Thyroid gland (tissue), 4 donors: ENCODE data around the gene ATXN7L2. TPM values are rescaled to one million over a fixed set of nuclear protein-coding genes. Genes with fewer than 3 reads are reported as not detected.

Experiments used
- DNase-seq, 2 donors: peaks; one replicate each; pipeline ENCODE4 v3.0.0-alpha.2; 2019
- H3K27ac ChIP-seq, 3 donors: fragments of 200-600 bp; sonication (generic); 1 replicate in 2 of 3; 2 replicates in 1 of 3; pipeline ENCODE4 v1.5.1; 2016 to 2019; ENCODE audit warnings: mild to moderate bottlenecking in 1 of 3, moderate library complexity in 1 of 3
- H3K27me3 ChIP-seq: fragments of 200-600 bp; sonication (generic); one replicate; pipeline ENCODE4 v1.5.1; 2019
- H3K36me3 ChIP-seq, 2 donors: fragments of 200-600 bp; sonication (generic); one replicate each; pipeline ENCODE4 v1.5.1; 2016 to 2019
- H3K4me1 ChIP-seq, 2 donors: fragments of 200-600 bp; sonication (generic); one replicate each; pipeline ENCODE4 v1.5.1; 2017 to 2019
- H3K4me3 ChIP-seq, 3 donors: fragments of 200-600 bp; sonication (generic); replicated peaks in 1 of 3; 1 replicate in 2 of 3; 2 replicates in 1 of 3; pipeline ENCODE4 v1.5.1; 2016; ENCODE audit warnings: mild to moderate bottlenecking in 1 of 3
- H3K9me3 ChIP-seq: fragments of 200-600 bp; sonication (generic); one replicate; pipeline ENCODE4 v1.5.1; 2017
- POLR2A ChIP-seq, 2 donors: fragments of 450-650 bp; IDR thresholded peaks; one replicate each; pipeline ENCODE4 v1.6.1; 2017; ENCODE audit warnings: antibody characterized with exemption in 2 of 2, mild to moderate bottlenecking in 2 of 2, moderate library complexity in 1 of 2
- WGBS, 2 donors: methylation state at CpG; one replicate each; pipeline ENCODE4 v1.1.5; 2017; 5-methylcytosine and 5-hydroxymethylcytosine counted together
- intact Hi-C: fragments of 100-400 bp; cut with DNase I; formaldehyde crosslinking; loops from one replicate; pipeline ENCODE4 v1.15.1; 2023
- total RNA-seq, 4 donors: library from RNA; depleted of rRNA; stranded (reverse); fragments of >200 nt; gene quantifications; one replicate each; pipeline ENCODE4 v1.2.3, GENCODE V29; 2016
- TF ChIP-seq, protein P1 (sequence below), 6 experiments: fragments of 200-600 bp in 3 of 6; fragments of 450-650 bp in 3 of 6; sonication (generic) in 3 of 6; IDR thresholded peaks; one replicate each; pipeline ENCODE4 v1.5.1; 2016 to 2019; ENCODE audit warnings: antibody characterized with exemption in 6 of 6, mild to moderate bottlenecking in 2 of 6, inconsistent platforms in 1 of 6, moderate library complexity in 1 of 6

ATXN7L2 gene
- total RNA-seq, 4 donors from 2014 or later = 5.8 to 11.7 (median 8.4) TPM

DNA sequence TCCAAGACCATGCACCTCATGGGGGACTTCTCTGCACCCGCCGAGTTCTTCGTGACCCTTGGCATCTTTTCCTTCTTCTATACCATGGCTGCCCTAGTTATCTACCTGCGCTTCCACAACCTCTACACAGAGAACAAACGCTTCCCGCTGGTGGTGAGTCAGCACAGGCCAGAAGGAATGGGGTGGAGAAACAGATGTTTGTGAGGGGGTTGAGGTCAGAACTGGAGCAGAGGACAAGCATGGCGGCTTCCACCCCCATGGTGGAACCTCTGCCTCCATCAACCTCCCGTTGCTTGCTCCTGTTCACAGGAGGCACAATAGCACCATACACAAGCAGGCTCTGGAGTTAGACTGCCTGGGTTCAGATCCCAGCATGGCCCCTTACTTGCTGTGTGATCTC, 6.9 kb upstream of the ATXN7L2 start:
- no peak for TF ChIP-seq POLR2A (IDR thresholded peaks at IDR 0.05)
- TF ChIP-seq, protein P1, sequence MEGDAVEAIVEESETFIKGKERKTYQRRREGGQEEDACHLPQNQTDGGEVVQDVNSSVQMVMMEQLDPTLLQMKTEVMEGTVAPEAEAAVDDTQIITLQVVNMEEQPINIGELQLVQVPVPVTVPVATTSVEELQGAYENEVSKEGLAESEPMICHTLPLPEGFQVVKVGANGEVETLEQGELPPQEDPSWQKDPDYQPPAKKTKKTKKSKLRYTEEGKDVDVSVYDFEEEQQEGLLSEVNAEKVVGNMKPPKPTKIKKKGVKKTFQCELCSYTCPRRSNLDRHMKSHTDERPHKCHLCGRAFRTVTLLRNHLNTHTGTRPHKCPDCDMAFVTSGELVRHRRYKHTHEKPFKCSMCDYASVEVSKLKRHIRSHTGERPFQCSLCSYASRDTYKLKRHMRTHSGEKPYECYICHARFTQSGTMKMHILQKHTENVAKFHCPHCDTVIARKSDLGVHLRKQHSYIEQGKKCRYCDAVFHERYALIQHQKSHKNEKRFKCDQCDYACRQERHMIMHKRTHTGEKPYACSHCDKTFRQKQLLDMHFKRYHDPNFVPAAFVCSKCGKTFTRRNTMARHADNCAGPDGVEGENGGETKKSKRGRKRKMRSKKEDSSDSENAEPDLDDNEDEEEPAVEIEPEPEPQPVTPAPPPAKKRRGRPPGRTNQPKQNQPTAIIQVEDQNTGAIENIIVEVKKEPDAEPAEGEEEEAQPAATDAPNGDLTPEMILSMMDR (IDR thresholded peaks at IDR 0.05) = no peak
- DNase-seq = no peak
- Histone ChIP-seq H3K9me3 (no peaks in the 10 kb centered on the region), H3K27me3 (no peaks in the 10 kb centered on the region), H3K27ac (no peak overlapping the region), H3K4me1 (no peaks in the 10 kb centered on the region), H3K36me3 (no peaks in the 10 kb centered on the region), H3K4me3 (no peak overlapping the region)
- intact Hi-C loops = no loop called here
- 93% methylated on average over 8 of the region's 8 CpGs for WGBS, 2 donors

DNA sequence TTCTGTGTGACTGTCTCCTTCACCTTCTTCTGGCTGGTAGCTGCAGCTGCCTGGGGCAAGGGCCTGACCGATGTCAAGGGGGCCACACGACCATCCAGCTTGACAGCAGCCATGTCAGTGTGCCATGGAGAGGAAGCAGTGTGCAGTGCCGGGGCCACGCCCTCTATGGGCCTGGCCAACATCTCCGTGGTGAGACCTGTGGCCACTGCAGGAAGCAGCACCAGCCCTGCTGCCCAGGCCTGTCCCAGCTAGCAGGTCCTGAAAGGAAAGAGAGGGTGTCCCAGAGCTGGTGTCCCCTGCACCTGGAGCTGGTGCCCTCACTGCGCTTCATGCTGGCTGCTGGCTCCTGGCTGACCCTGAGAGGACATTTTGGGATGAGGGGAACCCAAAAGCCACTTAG, 5.9 kb upstream of the ATXN7L2 start:
- Histone ChIP-seq H3K4me3 (no peak overlapping the region), H3K27me3 (no peaks in the 10 kb centered on the region), H3K36me3 (no peaks in the 10 kb centered on the region), H3K27ac (no peak overlapping the region), H3K9me3 (no peaks in the 10 kb centered on the region), H3K4me1 (peaks cover 0 to under 1% of the 10 kb centered on the region in 2 donors)
- DNase-seq = no peak
- WGBS, 2 donors = 74 to 81% methylated on average over 5 to 6 of the region's 6 CpGs
- intact Hi-C loops = no loop called here
- TF ChIP-seq POLR2A (IDR thresholded peaks at IDR 0.05) = no peak
- TF ChIP-seq, protein P1 (IDR thresholded peaks at IDR 0.05) = no peak

GRCh38 chr1:109478806-109479205, 4.9 kb upstream of the ATXN7L2 start:
- TF ChIP-seq, protein P1 (IDR thresholded peaks at IDR 0.05) = no peak
- TF ChIP-seq POLR2A (IDR thresholded peaks at IDR 0.05) = no peak
- Histone ChIP-seq H3K27ac (no peak overlapping the region), H3K9me3 (no peaks in the 10 kb centered on the region), H3K4me1 (peaks cover 6 to 7% of the 10 kb centered on the region in 2 donors), H3K36me3 (no peaks in the 10 kb centered on the region), H3K4me3 (no peak overlapping the region), H3K27me3 (no peaks in the 10 kb centered on the region)
- intact Hi-C loops = no loop called here
- 40 to 46% methylated on average over 7 of the region's 7 CpGs for WGBS, 2 donors
- DNase-seq = peak in 1 of 2 donors; percentile 23

- no peak overlapping the region for H3K4me3 ChIP-seq
- no peaks in the 10 kb centered on the region for H3K27me3 ChIP-seq
- DNase-seq = no peak
- WGBS, 2 donors = 69 to 84% methylated on average over 5 of the region's 5 CpGs
- H3K36me3 ChIP-seq = no peaks in the 10 kb centered on the region
- TF ChIP-seq, protein P1 (IDR thresholded peaks at IDR 0.05) = no peak
- no peak for TF ChIP-seq POLR2A (IDR thresholded peaks at IDR 0.05)
- no peaks in the 10 kb centered on the region for H3K9me3 ChIP-seq
- intact Hi-C loops = no loop called here
- H3K27ac ChIP-seq = no peak overlapping the region
- H3K4me1 ChIP-seq = peaks cover 7% of the 10 kb centered on the region in 2 donors
Observed at GRCh38 chr1:109479311-109479710, 4.4 kb upstream of the ATXN7L2 start.

DNA sequence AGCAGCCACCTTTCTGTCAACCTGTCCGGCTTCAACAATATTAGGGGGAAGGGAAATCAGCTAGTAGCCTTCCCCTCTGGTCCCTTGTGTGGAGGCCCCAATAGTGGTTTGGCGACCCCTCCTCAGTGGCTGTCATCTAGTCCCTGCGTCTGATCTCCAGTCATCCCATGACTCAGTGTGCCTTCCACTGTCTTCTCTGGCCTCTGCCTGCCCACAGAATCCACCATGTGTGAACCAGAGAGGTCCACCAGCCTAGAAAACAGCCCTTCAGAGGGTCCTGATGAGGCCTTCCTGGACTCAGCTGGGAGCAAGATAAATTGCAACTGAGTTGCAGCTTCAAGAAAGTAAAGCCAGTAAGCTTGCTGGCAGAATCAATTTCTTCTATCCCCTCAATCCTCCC, 3.8 kb upstream of the ATXN7L2 start:
- Histone ChIP-seq H3K27ac (no peak overlapping the region), H3K36me3 (no peaks in the 10 kb centered on the region), H3K4me3 (no peak overlapping the region), H3K27me3 (no peaks in the 10 kb centered on the region), H3K4me1 (peaks cover 12% of the 10 kb centered on the region in 2 donors), H3K9me3 (no peaks in the 10 kb centered on the region)
- 80 to 82% methylated on average over 3 of the region's 3 CpGs for WGBS, 2 donors
- DNase-seq = no peak
- intact Hi-C loops = loop anchor here (10.0 kb wide), 1 partner anchor 225 kb away; no protein-coding TSS in a partner anchor
- TF ChIP-seq, protein P1 (IDR thresholded peaks at IDR 0.05) = no peak
- no peak for TF ChIP-seq POLR2A (IDR thresholded peaks at IDR 0.05)
